Skeletal muscle tissue (tissue), 4 donors: ENCODE measurements around the gene DNASE1L1. TPM values are rescaled to one million over a fixed set of nuclear protein-coding genes. Genes with fewer than 3 reads are reported as not detected.

Experiments
- H3K27ac ChIP-seq: one replicate; pipeline ENCODE4 v1.7.0; 2013; ENCODE audit warnings: mild to moderate bottlenecking, low read depth, low read length, inconsistent platforms
- H3K27me3 ChIP-seq, 3 donors: one replicate each; pipeline ENCODE4 v1.7.0; 2013; ENCODE audit warnings: low read length in 3 of 3; ENCODE audit not compliant: control insufficient read depth in 3 of 3, insufficient read depth in 3 of 3
- H3K36me3 ChIP-seq, 3 donors: one replicate each; pipeline ENCODE4 v1.7.0; 2013; ENCODE audit warnings: low read length in 3 of 3; ENCODE audit not compliant: control insufficient read depth in 3 of 3, insufficient read depth in 3 of 3
- H3K4me1 ChIP-seq, 3 donors: one replicate each; pipeline ENCODE4 v1.7.0; 2013; ENCODE audit warnings: low read length in 3 of 3, mild to moderate bottlenecking in 3 of 3; ENCODE audit not compliant: control insufficient read depth in 3 of 3, insufficient read depth in 3 of 3
- H3K4me3 ChIP-seq, 3 donors: one replicate each; pipeline ENCODE4 v1.7.0; 2013; ENCODE audit warnings: low read length in 3 of 3
- H3K9ac ChIP-seq, 3 donors: one replicate each; pipeline ENCODE4 v1.7.0; 2013; ENCODE audit warnings: low read length in 3 of 3, mild to moderate bottlenecking in 3 of 3, moderate library complexity in 2 of 3, low read depth in 1 of 3
- H3K9me3 ChIP-seq, 3 donors: one replicate each; pipeline ENCODE4 v1.7.0; 2013; ENCODE audit warnings: low read length in 3 of 3; ENCODE audit not compliant: control insufficient read depth in 3 of 3
- total RNA-seq: library from RNA; depleted of rRNA; stranded (reverse); fragments of >200 nt; gene quantifications from one replicate; pipeline ENCODE4 v1.2.3, GENCODE V29; 2014
- donor health status: Osteomylitis.

Gene DNASE1L1
- total RNA-seq, 1 donor from 2014 or later: 47.0 TPM

DNA sequence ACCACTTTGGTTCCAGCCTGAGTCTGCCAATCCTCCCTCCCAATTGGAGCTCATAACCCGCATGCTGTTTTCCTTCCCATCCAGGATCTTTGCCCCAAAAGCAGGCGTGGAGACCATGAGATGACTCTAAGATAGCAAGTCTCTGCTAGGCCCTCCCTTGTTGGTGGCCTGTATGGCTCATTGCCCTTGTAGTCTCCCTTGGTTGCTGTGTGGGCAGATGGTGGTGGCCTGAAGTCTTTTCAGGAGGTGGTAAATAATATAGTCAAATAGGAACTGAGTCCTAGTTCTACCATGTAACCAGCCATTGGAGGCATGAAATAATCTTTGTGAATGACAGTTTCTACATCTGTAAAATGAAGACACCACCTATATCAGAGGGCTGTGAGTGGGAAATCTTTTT lies 20.7 kb upstream of the DNASE1L1 start:
- no peaks in the 10 kb centered on the region for H3K27me3 ChIP-seq
- H3K4me1 ChIP-seq: peaks cover 14 to 15% (median 15%) of the 10 kb centered on the region in 3 donors
- peak overlapping the region; percentile 72 to 75 (median 73) for H3K4me3 ChIP-seq
- H3K9me3 ChIP-seq: no peaks in the 10 kb centered on the region
- H3K9ac ChIP-seq: peak overlapping the region in 2 of 3 donors; percentile 80 to 82
- H3K27ac ChIP-seq: peak overlapping the region; percentile 30
- H3K36me3 ChIP-seq: peaks cover 20 to 24% (median 20%) of the 10 kb centered on the region in 3 donors

DNA sequence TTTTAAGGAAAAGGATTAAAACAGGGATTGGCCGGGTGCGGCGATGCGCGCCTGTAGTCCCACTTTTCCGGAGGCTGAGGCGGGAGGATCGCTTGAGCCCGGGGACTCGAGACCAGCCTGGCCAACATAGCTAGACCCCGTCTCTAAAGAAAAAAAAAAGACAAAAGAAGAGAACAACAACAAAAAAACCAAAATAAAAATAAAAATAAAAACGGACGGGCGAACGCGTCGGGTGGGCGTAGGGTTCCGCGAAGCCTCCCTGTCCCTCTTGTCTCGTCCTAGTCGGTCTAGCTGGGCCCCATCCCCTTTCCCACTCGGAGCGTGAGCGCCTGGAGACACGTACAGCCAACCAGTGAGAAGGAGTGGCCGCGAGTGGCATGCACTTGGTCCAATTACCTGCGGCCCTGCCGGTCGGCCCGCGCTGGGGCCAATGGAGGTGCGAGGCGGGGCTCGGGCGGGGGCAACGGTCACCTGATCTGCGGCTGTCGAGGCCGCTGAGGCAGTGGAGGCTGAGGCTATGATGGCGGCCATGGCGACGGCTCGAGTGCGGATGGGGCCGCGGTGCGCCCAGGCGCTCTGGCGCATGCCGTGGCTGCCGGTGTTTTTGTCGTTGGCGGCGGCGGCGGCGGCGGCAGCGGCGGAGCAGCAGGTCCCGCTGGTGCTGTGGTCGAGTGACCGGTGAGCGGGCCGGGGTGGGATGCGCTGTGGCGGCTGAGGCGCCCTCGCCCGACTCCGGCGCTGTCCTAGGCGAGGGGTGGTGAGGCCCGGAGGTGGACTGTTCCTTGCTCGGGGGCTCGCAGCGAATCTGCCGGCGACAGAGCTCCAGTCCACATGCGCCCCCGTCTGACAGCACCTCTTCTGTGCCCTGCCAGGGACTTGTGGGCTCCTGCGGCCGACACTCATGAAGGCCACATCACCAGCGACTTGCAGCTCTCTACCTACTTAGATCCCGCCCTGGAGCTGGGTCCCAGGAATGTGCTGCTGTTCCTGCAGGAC lies 19.4 kb upstream of the DNASE1L1 start, which contains the start of gene ATP6AP1:
Gene ATP6AP1 (plus strand): TSS at position 502 of the 996 bp plus-strand sequence. CDS start 16 bp downstream, at position 518.
- H3K4me1 ChIP-seq: peaks cover 14 to 15% (median 15%) of the 10 kb centered on the region in 3 donors
- peak within 1 kb of the TSS; percentile 61 to 82 (median 80) for H3K9ac ChIP-seq
- no peaks in the 10 kb centered on the region for H3K27me3 ChIP-seq
- H3K27ac ChIP-seq: peak within 1 kb of the TSS; percentile 81
- H3K4me3 ChIP-seq: peak within 1 kb of the TSS; percentile 72 to 75 (median 73)
- peaks cover 8 to 16% (median 14%) of the 10 kb centered on the region in 3 donors for H3K36me3 ChIP-seq
- no peaks in the 10 kb centered on the region for H3K9me3 ChIP-seq

DNA sequence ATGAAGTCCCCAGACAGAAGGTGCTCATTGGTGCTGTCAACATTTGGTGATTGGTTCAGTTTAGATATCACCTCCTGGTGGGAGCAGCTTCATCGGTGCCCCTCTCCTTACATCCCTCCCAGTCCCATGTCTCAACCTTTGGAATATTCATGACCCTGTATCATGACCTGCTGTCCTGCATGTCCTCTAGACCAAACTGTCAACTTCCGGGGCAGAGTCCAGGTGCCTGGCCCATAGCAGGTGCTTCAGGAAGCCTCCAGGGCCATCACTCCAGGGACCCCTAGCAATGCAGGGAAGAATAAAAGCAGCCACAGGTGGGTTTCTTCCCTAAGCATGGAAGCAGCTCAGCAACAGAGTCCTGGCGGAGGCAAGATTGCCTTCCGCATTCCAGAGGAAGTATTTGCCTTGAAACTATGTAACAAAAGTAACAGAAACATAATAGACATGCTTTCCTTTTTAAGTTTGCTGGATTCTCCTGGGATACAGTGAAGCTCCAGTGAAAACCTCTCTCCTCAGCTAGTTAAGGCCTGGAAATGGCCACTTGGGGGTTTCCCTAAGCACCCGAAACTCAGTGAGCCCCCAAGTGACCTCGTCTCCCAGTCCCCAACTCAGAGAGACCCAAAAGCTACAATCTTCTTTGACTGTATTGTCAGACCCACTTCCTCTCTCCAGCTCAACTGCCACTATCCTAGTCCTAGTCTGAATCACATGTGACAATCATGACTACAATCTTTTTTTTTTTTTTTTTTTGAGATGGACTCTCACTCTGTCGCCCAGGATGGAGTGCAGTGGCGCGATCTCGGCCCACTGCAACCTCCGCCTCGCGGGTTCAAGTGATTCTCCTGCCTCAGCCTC lies 18.1 kb upstream of the DNASE1L1 start:
- peak overlapping the region; percentile 1 for H3K27ac ChIP-seq
- H3K4me1 ChIP-seq: peaks cover 14 to 15% (median 15%) of the 10 kb centered on the region in 3 donors
- peak overlapping the region in 1 of 3 donors; percentile 6 for H3K4me3 ChIP-seq

DNA sequence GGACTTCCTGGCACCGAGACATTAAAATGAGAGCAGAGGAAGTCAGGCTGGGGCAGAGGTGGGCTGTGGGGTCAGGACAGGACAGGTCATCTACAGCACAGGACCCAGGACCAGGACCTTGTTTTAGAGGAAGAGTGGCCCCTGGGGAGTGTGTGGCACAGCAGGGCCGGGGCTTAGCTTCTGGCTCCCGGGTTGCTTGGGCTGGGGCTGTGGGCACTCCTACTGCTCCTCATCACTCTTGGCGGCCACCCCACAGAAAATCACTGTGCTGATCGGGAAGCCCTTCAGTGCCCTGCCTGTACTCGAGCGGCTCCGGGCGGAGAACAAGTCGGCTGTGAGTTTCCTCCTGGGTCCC lies 11.3 kb upstream of the DNASE1L1 start:
- Histone ChIP-seq H3K4me3 (peak overlapping the region in 2 of 3 donors; percentile 38 to 60), H3K27me3 (no peaks in the 10 kb centered on the region), H3K9me3 (no peaks in the 10 kb centered on the region), H3K4me1 (peaks cover 4 to 25% (median 15%) of the 10 kb centered on the region in 3 donors), H3K9ac (peak overlapping the region in 2 of 3 donors; percentile 43 to 73), H3K27ac (peak overlapping the region; percentile 25), H3K36me3 (peaks cover 0 to 4% (median 0%) of the 10 kb centered on the region in 3 donors)

More for the DNA sequence above, 18.1 kb upstream of the DNASE1L1 start:
- H3K27me3 ChIP-seq: no peaks in the 10 kb centered on the region
- peak overlapping the region in 1 of 3 donors; percentile 16 for H3K9ac ChIP-seq
- H3K9me3 ChIP-seq: no peaks in the 10 kb centered on the region
- peaks cover 3 to 7% (median 4%) of the 10 kb centered on the region in 3 donors for H3K36me3 ChIP-seq

DNA sequence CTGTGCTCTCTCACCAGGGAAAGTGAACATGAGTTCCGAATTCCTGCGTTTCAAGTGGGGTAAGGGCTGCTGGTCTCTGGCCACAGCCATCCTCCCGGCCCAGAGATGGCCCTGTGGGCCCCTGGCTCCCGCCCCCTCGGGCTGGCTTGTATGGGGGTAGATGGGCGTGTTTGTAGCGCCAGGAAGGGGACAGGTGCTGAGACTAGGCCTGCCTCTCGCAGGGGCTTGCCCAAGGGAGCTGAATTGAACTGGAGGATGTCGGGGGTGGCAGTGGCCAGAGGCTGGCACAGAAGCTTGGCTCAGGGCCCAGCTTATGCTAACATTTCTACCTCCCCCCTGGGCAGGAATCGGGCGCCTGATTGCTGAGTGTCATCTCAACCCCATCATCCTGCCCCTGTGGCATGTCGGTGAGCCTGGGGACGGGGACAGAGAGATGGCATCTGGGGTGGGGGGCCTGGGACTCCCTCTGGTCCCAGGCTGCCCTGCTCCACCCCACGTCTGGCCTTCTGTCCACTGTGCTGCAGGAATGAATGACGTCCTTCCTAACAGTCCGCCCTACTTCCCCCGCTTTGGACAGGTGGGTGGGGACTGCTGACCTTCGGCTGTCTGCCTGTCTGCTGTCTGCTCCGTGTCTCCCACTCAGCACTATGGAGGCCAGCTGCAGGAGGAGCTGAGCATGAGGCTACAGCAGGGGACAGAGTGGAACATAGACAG lies 10.8 kb upstream of the DNASE1L1 start:
- H3K36me3 ChIP-seq: peaks cover 0 to 8% (median 0%) of the 10 kb centered on the region in 3 donors
- peak overlapping the region; percentile 25 for H3K27ac ChIP-seq
- H3K9me3 ChIP-seq: no peaks in the 10 kb centered on the region
- no peaks in the 10 kb centered on the region for H3K27me3 ChIP-seq
- H3K4me3 ChIP-seq: peak overlapping the region in 2 of 3 donors; percentile 38 to 60
- peaks cover 4 to 25% (median 15%) of the 10 kb centered on the region in 3 donors for H3K4me1 ChIP-seq
- peak overlapping the region in 2 of 3 donors; percentile 43 to 73 for H3K9ac ChIP-seq

DNA sequence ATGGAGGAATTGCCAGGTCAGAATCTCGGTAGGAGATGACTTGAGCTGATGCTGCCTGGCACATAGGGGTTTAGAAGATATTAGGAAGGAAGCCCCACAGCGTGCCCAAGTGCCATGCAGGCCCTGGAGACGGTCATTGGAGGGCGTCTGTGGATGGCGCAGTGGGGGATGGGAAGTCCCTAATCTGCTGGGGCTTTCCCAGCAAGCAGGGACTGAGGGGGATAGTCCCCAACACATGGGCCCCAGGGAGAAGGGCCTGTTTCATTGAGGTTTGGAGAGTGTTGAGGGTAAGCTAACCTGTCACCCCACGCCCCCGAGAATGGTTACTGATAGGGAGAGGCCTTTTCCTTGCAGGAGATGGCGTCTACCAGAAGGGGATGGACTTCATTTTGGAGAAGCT lies 10.1 kb upstream of the DNASE1L1 start:
- peak overlapping the region; percentile 19 for H3K27ac ChIP-seq
- H3K4me3 ChIP-seq: no peak overlapping the region
- peaks cover 4 to 25% (median 15%) of the 10 kb centered on the region in 3 donors for H3K4me1 ChIP-seq
- H3K9me3 ChIP-seq: no peaks in the 10 kb centered on the region
- no peaks in the 10 kb centered on the region for H3K27me3 ChIP-seq
- H3K36me3 ChIP-seq: peaks cover 0 to 8% (median 0%) of the 10 kb centered on the region in 3 donors
- no peak overlapping the region for H3K9ac ChIP-seq

DNA sequence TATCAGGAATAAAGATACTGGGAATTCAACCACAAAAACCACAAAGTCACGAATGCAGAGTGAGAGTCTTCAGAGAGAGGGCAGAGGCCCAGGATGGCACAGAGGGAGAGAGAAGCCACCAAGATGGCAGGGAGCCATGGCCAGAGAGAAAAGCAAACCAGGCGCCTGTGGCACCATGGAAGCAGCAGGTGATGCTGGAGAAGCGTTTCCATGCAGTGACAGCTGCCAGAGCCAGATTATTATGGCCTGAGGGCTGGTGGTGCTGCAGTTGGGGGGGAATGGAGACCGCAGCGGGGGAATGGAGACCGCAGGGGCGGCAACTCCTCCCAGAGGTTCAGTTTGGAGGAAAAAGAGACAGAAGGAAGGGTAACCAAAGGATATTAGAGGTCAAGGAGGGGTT lies 8.1 kb upstream of the DNASE1L1 start:
- H3K27me3 ChIP-seq: no peaks in the 10 kb centered on the region
- peaks cover 0 to 12% (median 11%) of the 10 kb centered on the region in 3 donors for H3K36me3 ChIP-seq
- H3K4me1 ChIP-seq: peaks cover 12 to 33% (median 26%) of the 10 kb centered on the region in 3 donors
- no peak overlapping the region for H3K4me3 ChIP-seq
- no peak overlapping the region for H3K9ac ChIP-seq
- no peaks in the 10 kb centered on the region for H3K9me3 ChIP-seq
- H3K27ac ChIP-seq: no peak overlapping the region

DNA sequence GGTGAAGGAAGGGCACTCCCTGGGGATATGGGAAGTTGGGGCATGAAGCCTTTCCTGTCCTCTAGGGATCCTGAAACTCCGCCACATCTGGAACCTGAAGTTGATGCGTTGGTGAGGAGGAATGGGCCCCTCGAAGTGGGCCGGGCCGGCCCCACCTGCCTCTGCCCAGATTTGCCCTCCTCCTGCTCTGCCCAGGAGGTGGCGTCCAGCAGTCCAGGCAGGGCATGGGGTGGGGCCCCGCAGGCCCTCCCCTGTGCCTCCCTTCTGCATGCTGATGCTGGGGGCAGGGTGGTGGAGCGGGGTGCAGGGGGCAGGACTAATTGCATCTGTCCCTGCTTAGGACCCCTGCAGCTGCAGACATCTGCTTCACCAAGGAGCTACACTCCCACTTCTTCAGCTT lies 4.1 kb upstream of the DNASE1L1 start:
- Histone ChIP-seq H3K27ac (no peak overlapping the region), H3K9ac (no peak overlapping the region), H3K4me1 (peaks cover 18 to 22% (median 19%) of the 10 kb centered on the region in 3 donors), H3K9me3 (no peaks in the 10 kb centered on the region), H3K27me3 (no peaks in the 10 kb centered on the region), H3K36me3 (peaks cover 0 to 12% (median 7%) of the 10 kb centered on the region in 3 donors), H3K4me3 (no peak overlapping the region)

DNA sequence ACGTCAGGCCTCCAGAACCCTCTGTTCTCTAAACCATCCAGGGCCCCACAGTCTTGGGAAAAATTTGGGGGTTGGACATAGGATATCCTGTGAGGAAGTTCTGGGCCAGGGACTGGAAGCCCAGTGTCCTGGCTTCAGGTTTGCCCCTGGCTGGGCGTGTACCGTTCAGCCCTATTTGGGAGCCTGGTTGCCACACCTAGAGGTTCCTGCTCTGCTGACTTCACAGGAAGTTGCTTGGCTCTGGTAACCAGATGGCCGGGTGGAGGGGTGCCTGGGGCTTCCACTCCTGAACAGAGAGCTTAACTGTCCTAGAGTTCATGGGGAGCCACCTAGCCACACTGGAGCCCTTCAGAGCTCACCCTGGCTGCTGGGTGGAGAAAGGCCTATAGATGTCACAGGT lies 3.4 kb upstream of the DNASE1L1 start:
- Histone ChIP-seq H3K27ac (peak overlapping the region; percentile 91), H3K9ac (peak overlapping the region; percentile 20 to 93 (median 80)), H3K4me3 (peak overlapping the region; percentile 62 to 73 (median 72)), H3K9me3 (no peaks in the 10 kb centered on the region), H3K4me1 (peaks cover 18 to 21% (median 19%) of the 10 kb centered on the region in 3 donors), H3K36me3 (peaks cover 0 to 12% (median 7%) of the 10 kb centered on the region in 3 donors), H3K27me3 (no peaks in the 10 kb centered on the region)
